Measurements from ENCODE around the gene SLC7A9.
"Not testable (repeated sequence)": the region's sequence is repeated elsewhere in the genome, so short reads cannot be mapped to it uniquely, and the experiment has no call there.

SLC7A9 gene

DNA sequence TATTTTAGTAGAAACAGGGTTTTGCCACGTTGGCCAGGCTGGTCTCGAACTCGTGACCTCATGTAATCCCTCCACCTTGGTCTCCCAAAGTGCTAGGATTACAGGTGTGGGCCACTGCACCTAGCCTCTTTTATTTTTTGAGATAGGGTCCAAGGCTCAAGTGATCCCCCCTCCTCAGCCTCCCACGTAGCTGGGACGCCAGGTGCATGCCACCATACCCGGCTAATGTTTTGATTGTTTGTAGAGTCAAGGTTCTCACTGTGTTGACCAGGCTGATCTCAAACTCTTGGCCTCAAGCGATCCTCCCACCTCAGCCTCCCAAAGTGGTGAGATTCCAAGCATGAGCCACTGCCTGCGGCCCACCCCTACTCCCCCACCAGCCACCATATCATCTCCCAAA lies 6.3 kb downstream of the SLC7A9 start:
- no peak for DNase-seq

- no peak for DNase-seq
Measured at GRCh38 chr19:32862741-32863140, 6.8 kb downstream of the SLC7A9 start.

GRCh38 chr19:32862173-32862572 lies 7.4 kb downstream of the SLC7A9 start:
- DNase-seq: no peak

DNA sequence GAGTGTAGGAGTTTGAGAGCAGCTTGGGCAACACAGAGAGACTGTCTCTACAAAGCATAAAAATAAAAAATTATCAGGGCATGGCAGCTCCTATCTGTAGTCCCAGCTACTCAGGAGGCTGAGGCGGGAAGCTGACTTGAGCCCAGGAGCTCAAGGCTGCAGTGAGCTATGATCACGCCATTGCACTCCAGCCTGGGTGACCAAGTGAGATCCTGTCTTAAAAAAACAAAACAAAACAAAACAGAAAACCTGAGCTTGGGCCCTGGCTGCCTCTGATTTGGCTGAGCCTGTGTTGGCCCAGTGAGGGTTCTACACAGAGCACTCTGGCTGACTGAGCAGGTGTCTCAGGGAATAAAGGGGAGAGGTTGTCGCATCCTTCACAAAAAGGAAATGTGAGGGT lies 8.0 kb downstream of the SLC7A9 start:
- DNase-seq: no peak

- no peak for DNase-seq
Measured at GRCh38 chr19:32859591-32859990, 10.0 kb downstream of the SLC7A9 start.

GRCh38 chr19:32858559-32858958 lies 11.0 kb downstream of the SLC7A9 start:
- DNase-seq: no peak

DNA sequence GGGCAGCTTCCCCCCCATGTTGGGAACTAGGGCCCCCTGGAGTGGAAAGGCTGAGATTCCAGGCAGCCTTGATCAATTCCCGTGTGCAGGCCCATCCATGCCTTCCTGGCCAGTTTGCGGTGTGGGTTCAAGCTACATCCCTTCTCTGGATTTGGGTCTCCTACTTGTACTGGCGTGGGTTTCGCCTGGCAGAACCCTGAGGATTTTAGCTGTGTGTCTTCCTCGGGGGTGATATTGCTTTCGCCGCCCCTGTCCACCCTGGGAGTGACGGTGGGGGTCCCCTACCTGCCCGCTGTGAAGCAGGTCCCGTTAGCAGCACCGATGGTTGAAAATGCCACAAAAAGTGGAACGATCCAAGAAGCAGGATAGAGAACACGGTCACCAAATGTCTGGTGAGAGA lies 11.4 kb downstream of the SLC7A9 start:
- DNase-seq: no peak

GRCh38 chr19:32857584-32857983 lies 12.0 kb downstream of the SLC7A9 start:
- no peak for DNase-seq

DNA sequence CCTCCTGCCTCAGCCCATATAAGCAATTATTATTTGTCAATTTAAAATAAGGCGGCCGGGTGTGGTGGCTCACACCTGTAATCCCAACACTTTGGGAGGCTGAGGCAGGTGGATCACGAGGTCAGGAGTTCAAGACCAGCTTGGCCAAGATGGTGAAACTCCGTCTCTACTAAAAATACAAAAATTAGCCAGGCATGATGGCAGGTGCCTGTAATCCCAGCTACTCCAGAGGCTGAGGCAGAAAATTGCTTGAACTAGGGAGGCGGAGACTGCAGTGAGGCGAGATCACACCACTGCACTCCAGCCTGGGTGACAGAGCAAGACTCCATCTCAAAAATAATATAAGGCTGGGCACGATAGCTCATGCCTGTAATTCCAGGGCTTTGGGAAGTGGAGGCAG lies 12.7 kb downstream of the SLC7A9 start:
- not testable (repeated sequence) for DNase-seq

DNA sequence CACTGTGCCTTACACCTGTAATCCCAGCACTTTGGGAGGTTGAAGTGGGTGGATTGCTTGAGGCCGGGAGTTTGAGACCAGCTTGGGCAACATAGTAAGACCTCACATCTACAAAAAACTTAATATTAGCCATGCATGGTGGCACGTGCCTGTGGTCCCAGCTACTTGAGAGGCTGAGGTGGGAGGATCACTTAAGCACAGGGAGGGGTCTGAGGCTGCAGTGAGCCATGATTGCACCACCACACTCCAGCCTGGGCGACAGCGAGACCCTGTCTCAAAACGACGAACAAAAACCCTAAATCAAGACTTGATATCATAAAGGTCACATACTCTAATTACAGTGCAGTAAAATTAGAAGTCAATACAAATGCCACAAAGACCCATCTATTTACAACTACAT lies 17.4 kb downstream of the SLC7A9 start:
- no peak for DNase-seq

GRCh38 chr19:32848035-32848434 lies 21.5 kb downstream of the SLC7A9 start:
- not testable (repeated sequence) for DNase-seq

- no peak for DNase-seq
Measured at GRCh38 chr19:32843716-32844245, 25.8 kb downstream of the SLC7A9 start.

DNA sequence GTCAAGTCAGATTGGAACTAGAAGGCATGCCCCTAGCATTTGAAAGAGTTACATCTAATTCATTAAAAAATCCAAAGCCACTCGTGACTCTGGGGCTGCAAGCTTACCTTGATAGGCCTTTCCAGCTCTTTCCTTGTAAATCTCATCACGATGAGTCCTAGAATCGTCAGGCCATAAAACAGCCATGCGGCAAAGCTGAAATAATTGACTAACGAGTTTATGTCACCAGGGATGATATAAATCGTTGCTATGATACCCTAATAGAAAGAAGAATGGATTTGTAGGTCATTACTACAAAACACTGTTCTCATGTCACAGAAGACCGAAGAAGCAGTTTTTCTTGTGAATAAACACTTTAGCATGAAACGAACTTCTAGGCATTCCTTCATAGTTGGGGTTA lies 27.5 kb downstream of the SLC7A9 start:
- no peak for DNase-seq

- no peak for DNase-seq
Measured at GRCh38 chr19:32837531-32837930, 32.0 kb downstream of the SLC7A9 start.

- not testable (repeated sequence) for DNase-seq
Measured at GRCh38 chr19:32833388-32833787, 36.2 kb downstream of the SLC7A9 start.

DNA sequence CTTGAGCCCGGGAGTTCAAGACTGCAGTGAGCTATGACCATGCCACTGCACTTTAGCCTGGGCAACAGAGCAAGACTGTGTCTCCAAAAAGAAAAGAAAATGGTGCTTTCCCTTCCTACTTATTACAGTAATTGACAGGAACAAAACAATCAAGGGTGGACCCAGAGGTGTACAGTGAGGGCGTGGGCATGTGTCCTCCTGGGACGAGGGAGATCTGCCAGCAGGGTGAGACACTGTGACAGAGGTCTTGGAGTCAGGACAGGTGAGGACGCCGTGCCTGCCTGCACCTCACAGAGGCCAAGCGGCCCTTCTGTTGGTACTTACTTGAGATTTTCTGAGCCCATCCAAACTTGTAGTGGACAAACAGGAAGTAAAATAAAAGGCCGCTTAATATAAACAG lies 36.7 kb downstream of the SLC7A9 start:
- DNase-seq: not testable (repeated sequence)

GRCh38 chr19:32832094-32832493 lies 37.5 kb downstream of the SLC7A9 start:
- not testable (repeated sequence) for DNase-seq

DNA sequence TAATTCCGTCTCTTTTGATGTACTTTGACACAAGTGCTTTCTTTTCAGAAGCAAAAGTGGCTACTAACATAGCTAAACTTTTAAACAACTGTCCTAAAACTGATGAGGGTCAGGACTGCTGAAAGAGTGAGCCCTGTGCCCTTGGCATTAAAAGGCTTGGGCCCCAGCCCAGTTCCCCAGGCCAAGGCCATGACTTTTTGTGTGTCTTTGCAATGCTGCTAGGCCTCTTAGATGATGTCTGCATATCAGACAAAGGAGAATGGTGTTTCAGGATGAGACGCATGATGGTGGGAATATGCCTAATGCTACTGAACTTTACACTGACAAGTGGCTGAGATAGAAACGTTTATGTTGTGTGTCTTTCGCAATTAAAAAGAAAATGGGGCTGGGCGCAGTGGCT lies 38.0 kb downstream of the SLC7A9 start:
- DNase-seq: no peak

GRCh38 chr19:32830231-32831014 lies 39.1 kb downstream of the SLC7A9 start:
- DNase-seq: no peak

GRCh38 chr19:32829345-32829896 lies 40.1 kb downstream of the SLC7A9 start:
- no peak for DNase-seq

DNA sequence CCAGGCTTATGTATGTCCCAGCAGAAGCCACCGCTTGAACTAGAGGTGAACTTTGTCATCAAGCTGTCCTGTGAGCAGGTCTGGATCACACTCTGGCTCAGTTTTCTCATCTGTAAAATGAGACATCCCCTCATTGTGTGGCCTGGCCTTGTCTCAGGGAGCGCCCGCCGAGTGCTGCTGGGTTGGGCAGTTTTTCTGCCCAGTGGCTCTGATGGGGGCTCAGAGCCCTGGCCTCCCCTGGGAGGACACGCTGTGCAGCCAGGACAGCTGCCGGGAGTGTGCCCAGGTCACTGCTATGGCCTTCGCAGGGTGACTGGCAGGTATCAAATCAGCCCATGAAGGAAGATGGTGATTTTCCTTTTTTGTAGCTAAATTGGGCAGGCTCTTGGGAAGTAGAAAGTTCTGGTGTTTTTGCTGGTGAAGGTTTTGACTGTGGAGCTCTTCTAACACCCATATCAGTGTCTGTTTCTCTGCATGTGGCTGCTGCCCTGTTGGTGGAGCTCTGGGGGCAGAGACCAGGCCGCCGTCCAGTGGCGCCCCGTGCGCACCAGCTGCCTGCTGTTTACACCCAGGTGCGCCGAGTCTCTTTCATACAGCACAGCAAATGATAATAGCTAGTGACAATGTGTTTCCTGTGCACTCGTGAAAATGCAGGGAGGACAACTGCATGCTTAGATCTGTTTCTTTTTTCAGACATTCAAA lies 40.8 kb downstream of the SLC7A9 start:
- DNase-seq: no peak

DNA sequence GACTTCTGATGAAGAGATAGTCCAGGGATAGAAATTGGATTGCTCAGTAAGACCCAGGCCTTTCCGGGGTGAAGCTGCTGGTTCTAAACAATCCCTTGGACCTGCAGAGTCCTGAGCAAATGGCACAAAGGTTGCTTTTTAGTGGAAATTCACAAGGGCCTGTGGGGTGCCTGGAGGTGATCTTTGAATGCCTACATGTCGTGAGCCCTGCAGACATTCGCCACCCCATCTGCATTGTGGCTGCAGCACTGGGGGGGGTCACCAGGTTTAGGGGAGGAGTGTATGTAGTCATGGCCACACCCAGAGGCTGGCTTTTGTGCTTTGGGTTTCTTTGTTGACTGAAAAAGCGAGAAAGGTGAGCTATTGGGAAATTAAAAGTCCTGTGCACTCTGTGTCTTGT lies 41.4 kb downstream of the SLC7A9 start:
- DNase-seq: no peak

DNA sequence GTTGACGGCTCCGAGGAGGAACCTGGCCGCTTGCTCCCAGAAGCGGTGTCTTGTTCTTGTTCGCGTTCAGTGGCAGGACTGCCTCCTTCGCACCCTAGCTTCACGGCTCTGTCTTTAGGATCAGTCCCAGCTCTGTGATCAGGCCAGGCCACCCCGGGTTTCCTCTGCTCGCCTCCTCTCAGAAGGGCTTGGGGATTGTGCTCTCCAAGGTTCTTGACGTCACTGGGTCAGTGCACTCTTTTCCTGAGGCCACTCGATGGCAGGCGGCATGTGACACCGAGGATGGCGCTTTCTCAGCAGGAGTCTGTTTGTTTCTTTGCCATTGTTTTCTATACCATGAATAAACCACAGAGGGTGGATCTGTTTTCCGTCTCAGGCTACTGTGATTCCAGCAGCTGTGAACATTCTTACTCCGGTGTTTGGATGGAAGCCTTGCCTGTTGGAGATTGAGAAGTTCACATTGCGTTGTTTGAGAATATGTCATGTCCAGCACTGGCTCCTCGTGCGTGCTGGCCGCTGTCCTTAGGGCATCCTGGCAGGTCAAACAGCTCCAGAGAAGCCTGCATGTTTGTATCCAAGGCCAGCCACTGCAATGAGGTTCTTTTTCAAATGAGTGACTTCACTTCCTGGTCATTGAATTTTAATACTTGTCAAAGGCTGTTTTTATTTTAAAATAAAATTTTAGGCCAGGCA lies 44.5 kb downstream of the SLC7A9 start:
- no peak for DNase-seq

Data from NCI-H1436 (cell line).